GM12892 (cell line): Measurements from ENCODE around the gene EPS15.
"Not testable (repeated sequence)": the region's sequence is repeated elsewhere in the genome, so short reads cannot be mapped to it uniquely, and the experiment has no call there.

Experiments
- DNase-seq: peaks from one replicate; pipeline ENCODE4 v3.0.0; 2011; ENCODE audit not compliant: insufficient read length
- FAIRE-seq: peaks from 2 replicates; lab custom pipeline; 2011; peaks lifted over from hg19 to GRCh38; lab: Jason Lieb, UNC
- POLR2A ChIP-seq: IDR thresholded peaks from 2 replicates; pipeline ENCODE4 v1.6.1; 2011; ENCODE audit warnings: low read depth, low read length, control low read depth
- POLR2AphosphoS5 ChIP-seq: IDR thresholded peaks from 2 replicates; pipeline ENCODE4 v1.6.1; 2011; ENCODE audit warnings: low read depth, low read length, control low read depth
- TAF1 ChIP-seq: IDR thresholded peaks from 2 replicates; pipeline ENCODE4 v1.6.1; 2011; ENCODE audit warnings: low read depth, mild to moderate bottlenecking, control low read depth, low read length, borderline replicate concordance

Gene EPS15

DNA sequence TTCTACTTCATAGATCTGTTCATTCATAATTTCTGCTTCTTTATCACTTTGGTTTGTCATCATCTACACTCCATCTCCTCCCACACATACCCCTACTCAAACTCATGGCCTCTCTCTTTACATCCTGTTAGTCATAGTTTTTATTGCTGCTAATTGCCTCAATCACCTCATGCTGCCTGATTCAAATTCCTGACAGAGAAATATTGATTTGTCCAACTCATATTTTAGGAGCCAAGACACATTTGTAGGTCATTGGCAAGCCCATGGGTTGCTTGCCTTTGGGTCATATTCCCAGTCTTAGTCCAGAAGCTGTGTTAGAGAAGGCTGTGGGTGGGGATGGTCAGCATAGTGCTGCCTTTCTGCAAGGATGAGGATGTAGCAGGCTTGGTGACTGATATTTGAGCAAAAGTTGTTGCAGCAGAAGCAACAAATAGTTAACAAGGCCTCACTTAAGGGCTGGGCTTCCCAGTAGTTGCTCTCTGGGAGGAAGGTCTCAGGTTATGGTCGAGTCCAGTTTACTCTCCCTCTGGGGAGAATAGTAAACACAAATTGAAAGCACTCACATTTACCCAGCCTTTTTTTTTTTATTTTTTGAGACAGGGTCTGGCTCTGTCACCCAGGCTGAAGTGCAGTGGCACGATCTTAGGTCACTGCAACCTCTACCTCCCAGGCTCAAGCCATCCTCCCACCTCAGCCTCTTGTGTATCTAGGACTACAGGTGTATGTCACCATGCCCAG is 22.4 kb upstream of the EPS15 start:
- TF ChIP-seq POLR2A (no peak), POLR2AphosphoS5 (no peak), TAF1 (no peak)
- FAIRE-seq (no peak), DNase-seq (no peak)

DNA sequence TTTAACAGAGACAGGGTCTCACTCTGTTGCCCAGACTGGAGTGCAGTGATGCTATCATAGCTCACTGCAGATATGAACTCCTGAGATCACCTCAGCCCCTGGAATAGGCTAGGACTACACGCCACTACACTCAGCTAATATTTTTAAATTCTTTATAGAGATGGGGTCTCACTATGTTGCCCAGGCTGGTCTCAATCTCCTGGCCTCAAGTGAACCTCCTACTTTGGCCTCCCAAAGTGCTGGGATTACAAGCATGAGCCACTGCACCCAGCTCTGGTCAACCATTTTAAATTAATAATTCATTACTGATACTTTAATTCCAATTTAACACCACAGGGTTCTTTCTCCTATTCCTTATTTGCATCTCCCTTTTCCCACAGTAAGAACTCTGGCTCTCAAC is 18.5 kb upstream of the EPS15 start:
- TF ChIP-seq POLR2A (no peak), POLR2AphosphoS5 (no peak)
- FAIRE-seq (no peak), DNase-seq (no peak)

DNA sequence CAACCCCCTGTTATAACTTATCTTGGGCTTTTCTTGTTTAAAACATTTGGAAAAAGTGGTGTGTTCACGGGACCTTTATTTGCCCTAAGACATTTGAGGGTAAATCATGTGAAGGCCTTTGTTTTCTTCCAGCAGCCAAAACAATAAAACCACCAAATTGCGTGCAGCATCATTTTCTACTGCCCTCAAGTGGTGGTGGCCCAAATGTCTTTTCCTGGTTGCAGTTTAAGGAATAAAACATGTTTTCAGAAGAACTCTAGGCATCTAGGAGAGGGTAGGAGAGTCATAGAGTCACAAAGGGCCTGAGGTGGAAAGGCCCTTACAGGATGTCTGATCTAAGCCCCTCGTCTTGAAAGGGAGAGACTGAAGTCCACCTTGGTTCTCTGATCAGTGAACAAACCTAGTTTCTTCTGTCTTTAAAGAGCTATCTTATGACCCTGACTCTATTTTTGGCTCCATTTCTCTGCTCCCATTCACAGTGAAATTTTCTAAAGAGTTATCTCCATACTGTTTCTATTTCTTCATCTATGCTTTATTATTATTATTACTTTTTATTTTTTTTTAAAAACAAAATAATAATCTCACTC is 16.0 kb upstream of the EPS15 start:
- no peak for DNase-seq
- TF ChIP-seq POLR2AphosphoS5 (no peak), POLR2A (no peak), TAF1 (no peak)
- peak; percentile 94 for FAIRE-seq

DNA sequence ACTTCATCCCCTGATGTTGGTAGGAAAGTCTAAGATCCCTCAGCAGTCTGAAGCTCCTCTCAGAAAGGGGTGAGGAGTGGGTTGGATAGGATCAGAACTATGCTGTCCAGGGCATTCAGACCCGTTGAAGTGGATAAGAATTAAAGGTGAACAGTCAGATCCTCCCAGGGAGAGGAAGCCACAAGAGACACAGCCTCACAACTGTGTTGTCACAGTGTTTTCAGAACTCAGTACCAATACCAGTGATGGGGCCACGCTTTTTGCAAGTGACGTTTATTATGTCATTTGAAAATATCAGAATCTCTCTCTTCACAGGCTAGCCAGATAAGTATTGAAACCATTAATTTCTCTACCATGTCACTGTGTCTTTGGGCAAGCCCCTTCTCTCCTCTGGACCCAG is 15.4 kb upstream of the EPS15 start:
- peak; percentile 56 for FAIRE-seq
- no peak for DNase-seq
- TF ChIP-seq POLR2A (no peak), TAF1 (no peak), POLR2AphosphoS5 (no peak)

DNA sequence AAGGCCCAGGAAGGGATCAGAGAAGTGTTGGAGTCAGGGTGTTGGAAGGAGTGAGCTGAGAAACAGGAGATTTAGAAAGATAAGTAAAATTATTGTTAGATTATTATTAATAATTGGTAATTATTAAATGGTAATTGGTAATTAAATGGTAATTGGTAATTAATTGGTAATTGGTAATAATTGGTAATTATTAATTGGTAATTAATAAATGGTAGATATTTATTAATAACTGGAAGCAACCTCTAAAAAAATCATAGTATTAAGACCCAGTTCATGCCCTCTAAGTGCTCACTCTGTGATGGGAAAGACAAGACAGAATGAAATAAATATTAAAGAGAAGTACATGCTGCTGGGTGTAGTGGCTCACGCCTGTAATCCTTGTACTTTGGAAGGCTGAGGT is 13.8 kb upstream of the EPS15 start:
- DNase-seq (no peak), FAIRE-seq (no peak)
- TF ChIP-seq TAF1: no peak
- no peak for TF ChIP-seq POLR2AphosphoS5
- no peak for TF ChIP-seq POLR2A

DNA sequence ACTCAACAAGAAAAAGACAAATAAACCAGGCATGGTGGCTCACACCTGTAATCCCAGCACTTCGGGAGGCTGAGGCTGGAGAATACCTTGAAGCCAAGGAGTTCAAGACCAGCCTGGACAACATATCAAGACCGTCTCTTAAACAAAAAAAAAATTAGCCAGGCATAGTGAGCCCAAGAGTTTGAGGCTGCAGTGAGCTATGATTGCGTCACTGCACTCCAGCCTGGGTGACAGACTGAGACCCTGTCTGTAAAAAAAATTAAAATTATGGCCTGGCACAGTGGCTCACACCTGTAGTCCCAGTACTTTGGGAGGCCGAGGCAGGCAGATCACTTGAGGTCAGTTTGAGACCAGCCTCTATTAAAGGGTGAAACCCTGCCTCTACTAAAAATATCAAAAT is 11.4 kb upstream of the EPS15 start:
- DNase-seq, FAIRE-seq: not testable (repeated sequence)

DNA sequence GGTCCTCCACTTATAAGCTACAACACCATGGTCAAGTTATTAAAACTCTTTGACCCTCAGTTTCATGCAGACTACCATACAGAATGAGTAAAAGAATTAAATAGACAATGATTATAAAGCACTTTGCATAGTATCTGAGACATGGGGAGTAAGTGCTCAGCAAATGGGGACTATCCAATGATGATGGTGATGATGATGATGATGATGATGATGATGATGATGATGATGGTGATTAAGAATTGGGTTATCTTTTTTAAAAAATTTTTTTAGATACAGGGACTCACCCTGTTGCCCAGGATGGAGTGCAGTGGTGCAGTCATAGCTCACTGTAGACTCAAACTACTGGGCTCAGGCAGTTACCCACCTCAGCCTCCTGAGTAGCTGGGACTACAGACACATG is 8.1 kb upstream of the EPS15 start:
- DNase-seq: no peak
- TF ChIP-seq POLR2AphosphoS5 (no peak), TAF1 (no peak), POLR2A (no peak)
- FAIRE-seq: no peak

DNA sequence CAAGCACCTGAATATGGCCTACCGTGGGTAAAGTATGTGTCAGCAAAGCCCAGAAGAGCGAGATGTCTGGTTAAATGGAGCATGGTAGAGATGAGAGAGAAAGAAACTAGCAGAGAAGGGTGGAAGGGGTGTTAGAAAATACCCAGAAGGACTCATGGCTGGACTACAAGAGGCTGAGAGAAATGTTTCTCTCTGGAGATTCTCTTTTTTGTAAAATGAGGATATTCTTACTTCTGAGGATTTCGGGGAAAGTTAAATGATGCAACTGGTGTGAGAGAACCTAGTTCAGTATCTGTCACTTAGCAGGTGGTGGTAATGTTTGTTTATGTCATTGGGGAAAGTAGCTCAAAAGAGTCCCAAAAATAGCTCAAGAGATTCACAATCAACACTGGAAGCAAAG is 7.2 kb upstream of the EPS15 start:
- peak; percentile 87 for FAIRE-seq
- DNase-seq: no peak
- TF ChIP-seq POLR2AphosphoS5 (no peak), POLR2A (no peak)

DNA sequence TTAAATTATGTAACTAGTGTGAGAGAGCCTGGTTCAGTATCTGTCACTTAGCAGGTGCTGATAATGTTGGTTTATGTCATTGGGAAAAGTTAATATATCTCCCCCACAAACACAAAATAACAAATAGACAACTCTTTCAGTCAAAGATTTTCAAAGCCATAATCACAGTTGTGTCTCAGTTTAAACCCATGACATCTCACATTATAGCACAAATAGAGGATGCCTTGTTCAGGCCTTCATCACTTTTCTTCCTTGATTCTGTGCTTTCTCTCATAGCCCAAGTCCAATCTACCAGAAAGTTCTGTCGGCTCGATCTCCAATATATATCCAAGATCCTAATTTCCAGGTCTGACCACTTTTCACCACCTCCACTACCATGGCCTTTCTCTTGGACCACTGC is 6.2 kb upstream of the EPS15 start:
- no peak for FAIRE-seq
- TF ChIP-seq POLR2A (no peak), TAF1 (no peak), POLR2AphosphoS5 (no peak)

DNA sequence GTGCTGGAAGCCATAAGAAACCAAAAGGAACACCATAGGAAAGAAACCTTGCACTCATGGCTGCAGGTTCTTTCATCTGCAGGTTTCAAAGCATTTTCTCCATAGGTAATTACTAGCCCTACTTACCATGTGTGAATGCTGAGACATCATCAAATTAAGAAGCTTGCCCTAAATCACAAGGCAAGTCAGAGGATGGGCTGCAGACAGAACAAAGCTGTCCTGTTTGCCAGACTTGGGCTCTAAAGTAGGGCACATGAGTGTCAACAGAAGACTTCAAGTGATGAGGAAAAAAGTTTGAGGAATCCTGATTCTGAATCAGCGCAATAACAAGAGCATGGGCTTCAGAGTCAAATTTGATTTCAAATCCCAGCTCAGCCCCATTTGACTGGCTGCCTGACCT is 5.8 kb upstream of the EPS15 start:
- DNase-seq: no peak
- no peak for TF ChIP-seq TAF1
- FAIRE-seq: no peak

More for the DNA sequence above, 6.2 kb upstream of the EPS15 start:
- DNase-seq: no peak

DNA sequence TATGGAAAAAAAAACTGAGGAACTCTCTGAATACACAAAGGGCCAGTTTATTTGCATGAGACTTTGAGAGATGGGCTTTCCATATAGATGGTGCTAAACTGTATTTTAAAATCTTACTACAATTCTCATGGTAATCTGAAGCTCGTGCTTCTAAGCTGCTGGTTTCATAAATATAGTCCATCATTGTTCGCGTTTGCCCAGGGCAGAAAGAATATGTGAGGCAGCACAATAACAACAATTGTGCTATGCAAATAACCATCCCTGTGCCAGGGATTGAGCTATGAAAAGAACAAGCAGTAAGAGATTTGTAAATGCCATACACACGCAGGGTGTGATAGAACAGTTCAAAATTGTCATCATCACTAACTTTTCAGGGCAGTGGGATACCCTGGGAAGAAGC is 4.9 kb upstream of the EPS15 start:
- no peak for FAIRE-seq
- no peak for DNase-seq
- TF ChIP-seq POLR2AphosphoS5 (no peak), POLR2A (no peak), TAF1 (no peak)

DNA sequence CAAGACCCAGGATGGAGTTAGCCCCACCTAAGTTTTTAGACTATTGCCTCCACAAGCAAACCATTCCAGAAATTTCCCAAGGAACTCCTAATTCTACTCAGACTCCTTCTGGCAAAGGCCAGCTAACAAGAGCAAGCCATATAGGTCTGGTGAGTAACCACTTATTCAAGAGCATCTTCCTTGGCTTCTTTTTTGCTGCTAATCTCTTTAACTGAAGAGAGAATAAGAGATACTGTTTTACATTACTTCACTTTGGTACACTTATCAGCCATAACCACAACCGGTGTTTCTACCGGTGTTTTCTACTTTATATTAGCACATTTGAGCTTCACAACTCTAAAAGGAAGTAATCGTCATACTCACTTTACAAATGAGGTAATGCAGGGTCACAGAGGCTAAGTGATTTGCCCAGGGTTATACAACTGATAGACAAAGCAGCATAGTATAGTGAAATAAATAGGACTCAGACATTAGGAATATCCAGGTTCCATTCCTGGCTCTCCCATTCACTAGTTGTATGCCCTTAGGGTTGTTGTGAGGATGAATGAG is 1.7 kb upstream of the EPS15 start:
- DNase-seq (no peak), FAIRE-seq (peak; percentile 51)
- TF ChIP-seq POLR2AphosphoS5 (no peak), TAF1 (no peak), POLR2A (no peak)
